ENCODE measurements around the gene GBP3. TPM values are rescaled to one million over a fixed set of nuclear protein-coding genes. Genes with fewer than 3 reads are reported as not detected.

GBP3 gene
- total and polyA plus RNA-seq, 2 experiments from 2014 or later, result 0.13 TPM; not detected in 1

GRCh38 chr1:89044970-89045721 lies 22.5 kb upstream of the GBP3 start:
- Mint-ChIP-seq H3K27me3 (ENCODE audit: insufficient read depth, low read depth, poor library complexity) (peaks cover 2% of the 10 kb centered on the region), H3K9me3 (peaks cover 20% of the 10 kb centered on the region), H3K4me3 (no peak overlapping the region), H3K27ac (no peak overlapping the region), H3K4me1 (no peaks in the 10 kb centered on the region), H3K36me3 (ENCODE audit: low read depth) (no peaks in the 10 kb centered on the region)
- H3K27ac ChIP-seq (ENCODE audit: low read depth), result no peak overlapping the region
- H2AFZ ChIP-seq, result no peak overlapping the region
- no peaks in the 10 kb centered on the region for H4K20me1 ChIP-seq (replicated peaks; ENCODE audit: insufficient read depth)
- H3K79me2 ChIP-seq (replicated peaks; ENCODE audit: insufficient read depth), result no peaks in the 10 kb centered on the region
- no peaks in the 10 kb centered on the region for H3K27me3 ChIP-seq (ENCODE audit: insufficient read depth)
- no peaks in the 10 kb centered on the region for H3K36me3 ChIP-seq (ENCODE audit: insufficient read depth)
- no peak overlapping the region for H3K4me2 ChIP-seq
- H3K4me3 ChIP-seq, result no peak overlapping the region
- H3K4me1 ChIP-seq (ENCODE audit: insufficient read depth), result no peaks in the 10 kb centered on the region
- DNase-seq (ENCODE audit: low spot score), result no peak
- H3F3A ChIP-seq (replicated peaks; ENCODE audit: low read depth), result no peaks in the 10 kb centered on the region
- TF ChIP-seq EZH2 (IDR thresholded peaks at IDR 0.05; ENCODE audit: low read depth, unreplicated experiment) (no peak), CTCF (conservative IDR thresholded peaks at IDR 0.05; ENCODE audit: low read depth in 2 of 2) (no peak), JUNB (IDR thresholded peaks at IDR 0.05; ENCODE audit: unreplicated experiment) (no peak), ZNF462 (CRISPR knock-in tag; IDR thresholded peaks at IDR 0.05) (no peak), POLR2AphosphoS5 (IDR thresholded peaks at IDR 0.05; ENCODE audit: low read depth) (no peak), ZNF114 (CRISPR knock-in tag; IDR thresholded peaks at IDR 0.05) (no peak), CREB1 (CRISPR knock-in tag; IDR thresholded peaks at IDR 0.05; ENCODE audit: low read depth) (no peak), NANOG (IDR thresholded peaks at IDR 0.05; ENCODE audit: borderline replicate concordance) (no peak), STAT1 (IDR thresholded peaks at IDR 0.05; ENCODE audit: unreplicated experiment) (no peak), REST (IDR thresholded peaks at IDR 0.05; ENCODE audit: unreplicated experiment) (no peak), EZH2phosphoT487 (IDR thresholded peaks at IDR 0.05; ENCODE audit: unreplicated experiment) (no peak), ETS1 (IDR thresholded peaks at IDR 0.05) (no peak), ZNF331 (CRISPR knock-in tag; IDR thresholded peaks at IDR 0.05; ENCODE audit: low read depth) (no peak)
- H3K9me2 ChIP-seq (ENCODE audit: insufficient read depth), result 0 out of 2 replicates have a peak, but pooled peaks cover 2% of the 10 kb centered on the region
- no peak for ATAC-seq
